OCI-LY1 (cell line): Measurements from ENCODE around the gene GRB10.

Source experiments
- EZH2 ChIP-seq: fragments of 200-600 bp; sonication (generic), shearing (Covaris generic); IDR thresholded peaks from 2 replicates; pipeline ENCODE4 v1.8.0; 2017; ENCODE audit warnings: borderline replicate concordance, mixed run types, mild to moderate bottlenecking, antibody characterized with exemption, low read length, moderate library complexity, mixed read lengths
- TF ChIP-seq, protein P1 (sequence below): fragments of 200-600 bp; sonication (generic), shearing (Covaris generic); IDR thresholded peaks from 2 replicates; pipeline ENCODE4 v1.5.1; 2017; ENCODE audit warnings: mild to moderate bottlenecking, antibody characterized with exemption, low read length, moderate library complexity, mixed read lengths

DNA sequence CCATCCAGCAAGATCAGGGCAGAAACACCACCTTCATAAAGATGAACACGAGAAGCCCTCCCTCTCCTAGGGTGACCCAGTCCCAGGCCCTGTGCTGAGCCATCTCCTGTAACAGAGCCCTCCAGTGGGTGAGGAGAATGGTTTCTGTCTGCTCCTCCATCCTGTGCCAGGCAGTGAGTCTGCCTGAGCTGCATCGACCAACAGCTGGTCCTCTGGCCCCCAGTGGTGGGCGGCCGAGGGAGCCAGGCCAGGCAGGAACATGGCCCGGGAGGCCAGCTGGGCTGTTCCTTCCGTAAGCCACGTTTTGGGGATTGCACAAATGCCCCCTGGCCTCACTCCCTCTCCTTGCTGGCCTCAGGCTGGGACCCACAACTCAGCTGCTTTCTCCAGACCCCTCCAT, 73.5 kb downstream of the GRB10 start:
- TF ChIP-seq, protein P1, sequence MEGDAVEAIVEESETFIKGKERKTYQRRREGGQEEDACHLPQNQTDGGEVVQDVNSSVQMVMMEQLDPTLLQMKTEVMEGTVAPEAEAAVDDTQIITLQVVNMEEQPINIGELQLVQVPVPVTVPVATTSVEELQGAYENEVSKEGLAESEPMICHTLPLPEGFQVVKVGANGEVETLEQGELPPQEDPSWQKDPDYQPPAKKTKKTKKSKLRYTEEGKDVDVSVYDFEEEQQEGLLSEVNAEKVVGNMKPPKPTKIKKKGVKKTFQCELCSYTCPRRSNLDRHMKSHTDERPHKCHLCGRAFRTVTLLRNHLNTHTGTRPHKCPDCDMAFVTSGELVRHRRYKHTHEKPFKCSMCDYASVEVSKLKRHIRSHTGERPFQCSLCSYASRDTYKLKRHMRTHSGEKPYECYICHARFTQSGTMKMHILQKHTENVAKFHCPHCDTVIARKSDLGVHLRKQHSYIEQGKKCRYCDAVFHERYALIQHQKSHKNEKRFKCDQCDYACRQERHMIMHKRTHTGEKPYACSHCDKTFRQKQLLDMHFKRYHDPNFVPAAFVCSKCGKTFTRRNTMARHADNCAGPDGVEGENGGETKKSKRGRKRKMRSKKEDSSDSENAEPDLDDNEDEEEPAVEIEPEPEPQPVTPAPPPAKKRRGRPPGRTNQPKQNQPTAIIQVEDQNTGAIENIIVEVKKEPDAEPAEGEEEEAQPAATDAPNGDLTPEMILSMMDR, result no peak
- no peak for TF ChIP-seq EZH2
